HG03039 (cell line): ENCODE data around the gene FEV.

ENCODE experiments used
- ATAC-seq: cut with Tn5 transposase; IDR thresholded peaks from one replicate; pipeline ENCODE4 v1.9.1; 2021; ENCODE audit warnings: mild to moderate bottlenecking, moderate library complexity; ENCODE audit not compliant: unreplicated experiment

Gene FEV

GRCh38 chr2:218979846-218980734 lies 4.9 kb downstream of the FEV start:
- ATAC-seq = peak; percentile 76

- no peak for ATAC-seq
Observed at GRCh38 chr2:218975060-218975777, 9.8 kb downstream of the FEV start.

- ATAC-seq = no peak
Observed at GRCh38 chr2:218970894-218971293, 14.1 kb downstream of the FEV start.

- no peak for ATAC-seq
Observed at GRCh38 chr2:218964041-218964771, 20.8 kb downstream of the FEV start.

- no peak for ATAC-seq
Observed at GRCh38 chr2:218963601-218964000, 21.4 kb downstream of the FEV start.

GRCh38 chr2:218962859-218963492 lies 22.0 kb downstream of the FEV start:
- ATAC-seq = no peak

- no peak for ATAC-seq
Observed at GRCh38 chr2:218961651-218962570, 23.1 kb downstream of the FEV start.

- ATAC-seq = no peak
Observed at GRCh38 chr2:218961229-218961628, 23.8 kb downstream of the FEV start.

GRCh38 chr2:218960309-218961165 lies 24.4 kb downstream of the FEV start:
- no peak for ATAC-seq

GRCh38 chr2:218959761-218960308 lies 25.1 kb downstream of the FEV start:
- ATAC-seq = no peak

- peak; percentile 93 for ATAC-seq
Observed at GRCh38 chr2:218959141-218959731, 25.7 kb downstream of the FEV start, which contains the start of gene CDK5R2. TSS of gene CDK5R2 (plus strand) at chr2:218959666. CDS start at chr2:218959821, 155 bp downstream.

- ATAC-seq = no peak
Observed at GRCh38 chr2:218958276-218958675, 26.7 kb downstream of the FEV start.

GRCh38 chr2:218957671-218958070 lies 27.3 kb downstream of the FEV start:
- no peak for ATAC-seq

- ATAC-seq = no peak
Observed at GRCh38 chr2:218956039-218956438, 28.9 kb downstream of the FEV start.

- ATAC-seq = no peak
Observed at GRCh38 chr2:218954541-218955300, 30.3 kb downstream of the FEV start.

- ATAC-seq = no peak
Observed at GRCh38 chr2:218953366-218953954, 31.5 kb downstream of the FEV start.

GRCh38 chr2:218952160-218952559 lies 32.8 kb downstream of the FEV start:
- no peak for ATAC-seq
